Astrocyte (in vitro differentiated cells and primary cell): ENCODE results near the gene MAGI3. TPM values are rescaled to one million over a fixed set of nuclear protein-coding genes. Genes with fewer than 3 reads are reported as not detected.

Experiments
- DNase-seq: peaks from one replicate; pipeline ENCODE4 v3.0.0-alpha.2; 2010; ENCODE audit warnings: low read depth
- FAIRE-seq: peaks from 2 replicates; lab custom pipeline; 2011; peaks lifted over from hg19 to GRCh38; lab: Jason Lieb, UNC
- H2AFZ ChIP-seq: 2 replicates; pipeline ENCODE4 v1.6.0; 2012; ENCODE audit warnings: low read depth, low read length, inconsistent platforms
- H3K27ac ChIP-seq: 2 replicates; pipeline ENCODE4 v1.5.1; 2011; ENCODE audit warnings: low read depth, low read length, inconsistent platforms
- H3K27me3 ChIP-seq: 2 replicates; pipeline ENCODE4 v1.6.0; 2011; ENCODE audit warnings: low read length, inconsistent platforms; ENCODE audit not compliant: insufficient read depth
- H3K36me3 ChIP-seq: 2 replicates; pipeline ENCODE4 v1.5.1; 2011; ENCODE audit warnings: low read length, inconsistent platforms; ENCODE audit not compliant: insufficient read depth
- H3K4me1 ChIP-seq: 2 replicates; pipeline ENCODE4 v1.5.1; 2011; ENCODE audit warnings: low read length, inconsistent platforms; ENCODE audit not compliant: insufficient read depth
- H3K4me2 ChIP-seq: 2 replicates; pipeline ENCODE4 v1.6.0; 2012; ENCODE audit warnings: low read length, inconsistent platforms
- H3K4me3 ChIP-seq: 2 replicates; pipeline ENCODE4 v1.5.1; 2011; ENCODE audit warnings: low read depth, mild to moderate bottlenecking, low read length, inconsistent platforms; ENCODE audit not compliant: insufficient read depth
- H3K79me2 ChIP-seq: 2 replicates; pipeline ENCODE4 v1.6.0; 2012; ENCODE audit warnings: mild to moderate bottlenecking, low read length, inconsistent platforms; ENCODE audit not compliant: insufficient read depth
- H3K9ac ChIP-seq: 2 replicates; pipeline ENCODE4 v1.6.0; 2012; ENCODE audit warnings: mild to moderate bottlenecking, low read length, inconsistent platforms
- H3K9me3 ChIP-seq: 2 replicates; pipeline ENCODE4 v1.5.1; 2012; ENCODE audit warnings: low read depth, mild to moderate bottlenecking, low read length, inconsistent platforms; ENCODE audit not compliant: insufficient read depth
- H4K20me1 ChIP-seq: 2 replicates; pipeline ENCODE4 v1.6.0; 2012; ENCODE audit warnings: low read length, inconsistent platforms; ENCODE audit not compliant: insufficient read depth
- H3K27ac Mint-ChIP-seq: one replicate; pipeline ENCODE4 v1.8.0; 2021; ENCODE audit warnings: mild to moderate bottlenecking, mixed read lengths; ENCODE audit not compliant: unreplicated experiment
- H3K27me3 Mint-ChIP-seq: one replicate; pipeline ENCODE4 v1.8.0; 2021; ENCODE audit warnings: low read depth, mixed read lengths; ENCODE audit not compliant: unreplicated experiment
- H3K36me3 Mint-ChIP-seq: one replicate; pipeline ENCODE4 v1.8.0; 2021; ENCODE audit warnings: low read depth, mixed read lengths; ENCODE audit not compliant: unreplicated experiment
- H3K4me1 Mint-ChIP-seq: one replicate; pipeline ENCODE4 v1.8.0; 2021; ENCODE audit warnings: low read depth, mixed read lengths; ENCODE audit not compliant: unreplicated experiment
- H3K4me3 Mint-ChIP-seq: one replicate; pipeline ENCODE4 v1.8.0; 2021; ENCODE audit warnings: mild to moderate bottlenecking, moderate library complexity, mixed read lengths; ENCODE audit not compliant: unreplicated experiment
- H3K9me3 Mint-ChIP-seq: one replicate; pipeline ENCODE4 v1.8.0; 2021; ENCODE audit warnings: mild to moderate bottlenecking, mixed read lengths; ENCODE audit not compliant: unreplicated experiment
- EZH2 ChIP-seq: IDR thresholded peaks from 2 replicates; pipeline ENCODE4 v1.6.1; 2012; ENCODE audit warnings: mild to moderate bottlenecking, low read length, inconsistent platforms; ENCODE audit not compliant: insufficient read depth
- total RNA-seq: library from RNA; stranded (reverse); gene quantifications from 2 replicates; pipeline ENCODE4 v1.2.1, GENCODE V29; 2021
- TF ChIP-seq, protein P1 (sequence below): IDR thresholded peaks from 2 replicates; pipeline ENCODE4 v1.5.1; 2011; ENCODE audit warnings: low read depth, mild to moderate bottlenecking, inconsistent platforms, low read length, moderate library complexity; ENCODE audit not compliant: insufficient read depth

MAGI3 gene
- total RNA-seq, 1 donor from 2014 or later, result 16.5 TPM

- peak; percentile 73 for FAIRE-seq
- Mint-ChIP-seq H3K27me3 (no peaks in the 10 kb centered on the region), H3K4me3 (no peak overlapping the region), H3K27ac (peak overlapping the region; percentile 94), H3K9me3 (peaks cover 2% of the 10 kb centered on the region), H3K4me1 (peaks cover 30% of the 10 kb centered on the region), H3K36me3 (no peaks in the 10 kb centered on the region)
- Histone ChIP-seq H3K36me3 (no peaks in the 10 kb centered on the region), H2AFZ (no peak overlapping the region), H3K79me2 (peaks cover 14% of the 10 kb centered on the region), H3K27me3 (no peaks in the 10 kb centered on the region), H4K20me1 (no peaks in the 10 kb centered on the region), H3K27ac (peak overlapping the region; percentile 85), H3K9me3 (no peaks in the 10 kb centered on the region), H3K4me2 (peak overlapping the region; percentile 71), H3K4me3 (no peak overlapping the region), H3K9ac (peak overlapping the region; percentile 55), H3K4me1 (peaks cover 16% of the 10 kb centered on the region)
- no peak for DNase-seq
- TF ChIP-seq, protein P1, sequence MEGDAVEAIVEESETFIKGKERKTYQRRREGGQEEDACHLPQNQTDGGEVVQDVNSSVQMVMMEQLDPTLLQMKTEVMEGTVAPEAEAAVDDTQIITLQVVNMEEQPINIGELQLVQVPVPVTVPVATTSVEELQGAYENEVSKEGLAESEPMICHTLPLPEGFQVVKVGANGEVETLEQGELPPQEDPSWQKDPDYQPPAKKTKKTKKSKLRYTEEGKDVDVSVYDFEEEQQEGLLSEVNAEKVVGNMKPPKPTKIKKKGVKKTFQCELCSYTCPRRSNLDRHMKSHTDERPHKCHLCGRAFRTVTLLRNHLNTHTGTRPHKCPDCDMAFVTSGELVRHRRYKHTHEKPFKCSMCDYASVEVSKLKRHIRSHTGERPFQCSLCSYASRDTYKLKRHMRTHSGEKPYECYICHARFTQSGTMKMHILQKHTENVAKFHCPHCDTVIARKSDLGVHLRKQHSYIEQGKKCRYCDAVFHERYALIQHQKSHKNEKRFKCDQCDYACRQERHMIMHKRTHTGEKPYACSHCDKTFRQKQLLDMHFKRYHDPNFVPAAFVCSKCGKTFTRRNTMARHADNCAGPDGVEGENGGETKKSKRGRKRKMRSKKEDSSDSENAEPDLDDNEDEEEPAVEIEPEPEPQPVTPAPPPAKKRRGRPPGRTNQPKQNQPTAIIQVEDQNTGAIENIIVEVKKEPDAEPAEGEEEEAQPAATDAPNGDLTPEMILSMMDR, result no peak
- no peak for TF ChIP-seq EZH2
Observed at GRCh38 chr1:113534875-113535274, 144.6 kb downstream of the MAGI3 start.

- FAIRE-seq, result peak; percentile 37
- H3K27ac Mint-ChIP-seq, result peak overlapping the region; percentile 36
Observed at GRCh38 chr1:113536182-113536780, 146.0 kb downstream of the MAGI3 start.

More at GRCh38 chr1:113536182-113536780, 146.0 kb downstream of the MAGI3 start:
- no peak overlapping the region for H3K9ac ChIP-seq
- H3K9me3 ChIP-seq, result no peaks in the 10 kb centered on the region
- H3K27me3 Mint-ChIP-seq, result no peaks in the 10 kb centered on the region
- H3K4me3 ChIP-seq, result no peak overlapping the region
- no peak overlapping the region for H2AFZ ChIP-seq
- H3K4me1 Mint-ChIP-seq, result peaks cover 35% of the 10 kb centered on the region
- H3K27ac ChIP-seq, result peak overlapping the region; percentile 48
- TF ChIP-seq EZH2, result no peak
- TF ChIP-seq, protein P1, result no peak
- H3K79me2 ChIP-seq, result peaks cover 19% of the 10 kb centered on the region
- H3K36me3 ChIP-seq, result no peaks in the 10 kb centered on the region
- H4K20me1 ChIP-seq, result no peaks in the 10 kb centered on the region
- H3K9me3 Mint-ChIP-seq, result peaks cover 2% of the 10 kb centered on the region
- no peaks in the 10 kb centered on the region for H3K36me3 Mint-ChIP-seq
- peaks cover 16% of the 10 kb centered on the region for H3K4me1 ChIP-seq
- H3K27me3 ChIP-seq, result no peaks in the 10 kb centered on the region
- H3K4me3 Mint-ChIP-seq, result no peak overlapping the region
- DNase-seq, result peak; percentile 54
- peak overlapping the region; percentile 16 for H3K4me2 ChIP-seq
